HepG2 (cell line): ENCODE measurements around the gene BCL2A1. TPM values are rescaled to one million over a fixed set of nuclear protein-coding genes. Genes with fewer than 3 reads are reported as not detected.

Experiments
- NCOA1 ChIP-seq: sonication (generic); formaldehyde crosslinking; IDR thresholded peaks from 2 replicates; pipeline ENCODE4 v1.9.0; 2021; ENCODE audit warnings: missing genetic modification reagents
- RORA ChIP-seq: sonication (generic); formaldehyde crosslinking; IDR thresholded peaks from 2 replicates; pipeline ENCODE4 v1.5.0; 2020; ENCODE audit warnings: mild to moderate bottlenecking, missing genetic modification reagents, moderate library complexity
- ZNF136 ChIP-seq: sonication (generic); formaldehyde crosslinking; IDR thresholded peaks from 2 replicates; pipeline ENCODE4 v1.8.1; 2022; ENCODE audit warnings: low read depth, mild to moderate bottlenecking, moderate library complexity, missing genetic modification reagents
- ZNF460 ChIP-seq: sonication (generic); formaldehyde crosslinking; IDR thresholded peaks from 2 replicates; pipeline ENCODE4 v1.5.1; 2020; ENCODE audit warnings: missing genetic modification reagents, mild to moderate bottlenecking, borderline replicate concordance
- ZNF616 ChIP-seq: sonication (generic); formaldehyde crosslinking; IDR thresholded peaks from 2 replicates; pipeline ENCODE4 v1.5.0; 2020; ENCODE audit warnings: low read depth, mild to moderate bottlenecking, missing genetic modification reagents
- polyA plus RNA-seq, 8 experiments: library from polyadenylated mRNA; depleted of rRNA in 3 of 8; stranded (reverse) in 7 of 8; unstranded in 1 of 8; fragments of >200 nt; fragmentation: Illumina TruSeq in 4 of 8; extraction: Trizol in 4 of 8; gene quantifications; 2 replicates each; pipeline versions ENCODE4 v1.2.1 to v1.2.3, GENCODE V29; 2011 to 2016; ENCODE audit warnings: low read depth in 4 of 8, missing spikeins in 1 of 8, mixed read lengths in 1 of 8; ENCODE audit not compliant: insufficient read depth in 1 of 8
- total RNA-seq, 5 experiments: library from RNA; depleted of rRNA; stranded (reverse); fragments of >200 nt; fragmentation: Illumina TruSeq; extraction: Trizol; gene quantifications; 2 replicates each; pipeline ENCODE4 v1.2.3, GENCODE V29; 2016; ENCODE audit warnings: low read depth in 1 of 5
- TF ChIP-seq, protein P1 (sequence below): sonication (generic); formaldehyde crosslinking; IDR thresholded peaks from 2 replicates; pipeline ENCODE4 v1.5.0; 2020; ENCODE audit warnings: mild to moderate bottlenecking, missing genetic modification reagents, borderline replicate concordance
- TF ChIP-seq, protein P2 (sequence below): sonication (generic); formaldehyde crosslinking; IDR thresholded peaks from 2 replicates; pipeline ENCODE4 v1.9.0; 2022; ENCODE audit warnings: missing genetic modification reagents, mild to moderate bottlenecking, borderline replicate concordance

BCL2A1 gene
- total and polyA plus RNA-seq, 2 of the 13 experiments (the other 11 are each of a cell fraction or from before 2014, with no cell fraction given), result 0.08 to 0.31 TPM

DNA sequence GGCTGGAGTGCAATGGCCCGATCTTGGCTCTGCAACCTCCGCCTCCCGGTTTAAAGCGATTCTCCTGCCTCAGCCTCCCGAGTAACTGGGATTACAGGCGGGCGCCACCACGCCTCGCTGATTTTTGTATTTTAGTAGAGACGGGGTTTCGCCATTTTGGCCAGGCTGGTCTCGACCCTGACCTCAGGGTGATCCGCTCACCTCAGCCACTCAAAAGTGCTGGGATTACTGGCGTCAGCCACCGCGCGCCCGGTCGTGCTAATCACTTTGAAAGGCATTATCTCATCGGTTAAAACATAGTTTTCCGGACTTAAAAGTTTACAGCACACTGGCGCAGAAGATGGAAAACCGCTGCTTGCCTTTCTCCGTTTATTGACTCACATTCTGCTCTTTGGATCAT lies 46.6 kb downstream of the BCL2A1 start (continued):
- TF ChIP-seq ZNF616 (CRISPR knock-in tag) (no peak), ZNF136 (no peak), NCOA1 (CRISPR knock-in tag) (no peak), ZNF460 (CRISPR knock-in tag) (peak; percentile 91), RORA (CRISPR knock-in tag) (no peak)
- TF ChIP-seq, protein P1, sequence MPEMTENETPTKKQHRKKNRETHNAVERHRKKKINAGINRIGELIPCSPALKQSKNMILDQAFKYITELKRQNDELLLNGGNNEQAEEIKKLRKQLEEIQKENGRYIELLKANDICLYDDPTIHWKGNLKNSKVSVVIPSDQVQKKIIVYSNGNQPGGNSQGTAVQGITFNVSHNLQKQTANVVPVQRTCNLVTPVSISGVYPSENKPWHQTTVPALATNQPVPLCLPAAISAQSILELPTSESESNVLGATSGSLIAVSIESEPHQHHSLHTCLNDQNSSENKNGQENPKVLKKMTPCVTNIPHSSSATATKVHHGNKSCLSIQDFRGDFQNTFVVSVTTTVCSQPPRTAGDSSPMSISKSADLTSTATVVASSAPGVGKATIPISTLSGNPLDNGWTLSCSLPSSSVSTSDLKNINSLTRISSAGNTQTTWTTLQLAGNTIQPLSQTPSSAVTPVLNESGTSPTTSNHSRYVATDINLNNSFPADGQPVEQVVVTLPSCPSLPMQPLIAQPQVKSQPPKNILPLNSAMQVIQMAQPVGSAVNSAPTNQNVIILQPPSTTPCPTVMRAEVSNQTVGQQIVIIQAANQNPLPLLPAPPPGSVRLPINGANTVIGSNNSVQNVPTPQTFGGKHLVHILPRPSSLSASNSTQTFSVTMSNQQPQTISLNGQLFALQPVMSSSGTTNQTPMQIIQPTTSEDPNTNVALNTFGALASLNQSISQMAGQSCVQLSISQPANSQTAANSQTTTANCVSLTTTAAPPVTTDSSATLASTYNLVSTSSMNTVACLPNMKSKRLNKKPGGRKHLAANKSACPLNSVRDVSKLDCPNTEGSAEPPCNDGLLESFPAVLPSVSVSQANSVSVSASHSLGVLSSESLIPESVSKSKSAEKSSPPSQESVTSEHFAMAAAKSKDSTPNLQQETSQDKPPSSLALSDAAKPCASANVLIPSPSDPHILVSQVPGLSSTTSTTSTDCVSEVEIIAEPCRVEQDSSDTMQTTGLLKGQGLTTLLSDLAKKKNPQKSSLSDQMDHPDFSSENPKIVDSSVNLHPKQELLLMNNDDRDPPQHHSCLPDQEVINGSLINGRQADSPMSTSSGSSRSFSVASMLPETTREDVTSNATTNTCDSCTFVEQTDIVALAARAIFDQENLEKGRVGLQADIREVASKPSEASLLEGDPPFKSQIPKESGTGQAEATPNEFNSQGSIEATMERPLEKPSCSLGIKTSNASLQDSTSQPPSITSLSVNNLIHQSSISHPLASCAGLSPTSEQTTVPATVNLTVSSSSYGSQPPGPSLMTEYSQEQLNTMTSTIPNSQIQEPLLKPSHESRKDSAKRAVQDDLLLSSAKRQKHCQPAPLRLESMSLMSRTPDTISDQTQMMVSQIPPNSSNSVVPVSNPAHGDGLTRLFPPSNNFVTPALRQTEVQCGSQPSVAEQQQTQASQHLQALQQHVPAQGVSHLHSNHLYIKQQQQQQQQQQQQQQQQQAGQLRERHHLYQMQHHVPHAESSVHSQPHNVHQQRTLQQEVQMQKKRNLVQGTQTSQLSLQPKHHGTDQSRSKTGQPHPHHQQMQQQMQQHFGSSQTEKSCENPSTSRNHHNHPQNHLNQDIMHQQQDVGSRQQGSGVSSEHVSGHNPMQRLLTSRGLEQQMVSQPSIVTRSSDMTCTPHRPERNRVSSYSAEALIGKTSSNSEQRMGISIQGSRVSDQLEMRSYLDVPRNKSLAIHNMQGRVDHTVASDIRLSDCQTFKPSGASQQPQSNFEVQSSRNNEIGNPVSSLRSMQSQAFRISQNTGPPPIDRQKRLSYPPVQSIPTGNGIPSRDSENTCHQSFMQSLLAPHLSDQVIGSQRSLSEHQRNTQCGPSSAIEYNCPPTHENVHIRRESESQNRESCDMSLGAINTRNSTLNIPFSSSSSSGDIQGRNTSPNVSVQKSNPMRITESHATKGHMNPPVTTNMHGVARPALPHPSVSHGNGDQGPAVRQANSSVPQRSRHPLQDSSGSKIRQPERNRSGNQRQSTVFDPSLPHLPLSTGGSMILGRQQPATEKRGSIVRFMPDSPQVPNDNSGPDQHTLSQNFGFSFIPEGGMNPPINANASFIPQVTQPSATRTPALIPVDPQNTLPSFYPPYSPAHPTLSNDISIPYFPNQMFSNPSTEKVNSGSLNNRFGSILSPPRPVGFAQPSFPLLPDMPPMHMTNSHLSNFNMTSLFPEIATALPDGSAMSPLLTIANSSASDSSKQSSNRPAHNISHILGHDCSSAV, result no peak
- TF ChIP-seq, protein P2, sequence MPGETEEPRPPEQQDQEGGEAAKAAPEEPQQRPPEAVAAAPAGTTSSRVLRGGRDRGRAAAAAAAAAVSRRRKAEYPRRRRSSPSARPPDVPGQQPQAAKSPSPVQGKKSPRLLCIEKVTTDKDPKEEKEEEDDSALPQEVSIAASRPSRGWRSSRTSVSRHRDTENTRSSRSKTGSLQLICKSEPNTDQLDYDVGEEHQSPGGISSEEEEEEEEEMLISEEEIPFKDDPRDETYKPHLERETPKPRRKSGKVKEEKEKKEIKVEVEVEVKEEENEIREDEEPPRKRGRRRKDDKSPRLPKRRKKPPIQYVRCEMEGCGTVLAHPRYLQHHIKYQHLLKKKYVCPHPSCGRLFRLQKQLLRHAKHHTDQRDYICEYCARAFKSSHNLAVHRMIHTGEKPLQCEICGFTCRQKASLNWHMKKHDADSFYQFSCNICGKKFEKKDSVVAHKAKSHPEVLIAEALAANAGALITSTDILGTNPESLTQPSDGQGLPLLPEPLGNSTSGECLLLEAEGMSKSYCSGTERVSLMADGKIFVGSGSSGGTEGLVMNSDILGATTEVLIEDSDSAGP (CRISPR knock-in tag), result no peak
- TF ChIP-seq, all 625 proteins: peak for 10
